HG03521 (cell line): Measurements from ENCODE around the gene SETD3.
"Not testable (repeated sequence)": the region's sequence is repeated elsewhere in the genome, so short reads cannot be mapped to it uniquely, and the experiment has no call there.

ENCODE experiments used
- ATAC-seq: cut with Tn5 transposase; IDR thresholded peaks from one replicate; pipeline ENCODE4 v1.9.1; 2021; ENCODE audit warnings: mild to moderate bottlenecking, moderate library complexity; ENCODE audit not compliant: unreplicated experiment

SETD3 gene

DNA sequence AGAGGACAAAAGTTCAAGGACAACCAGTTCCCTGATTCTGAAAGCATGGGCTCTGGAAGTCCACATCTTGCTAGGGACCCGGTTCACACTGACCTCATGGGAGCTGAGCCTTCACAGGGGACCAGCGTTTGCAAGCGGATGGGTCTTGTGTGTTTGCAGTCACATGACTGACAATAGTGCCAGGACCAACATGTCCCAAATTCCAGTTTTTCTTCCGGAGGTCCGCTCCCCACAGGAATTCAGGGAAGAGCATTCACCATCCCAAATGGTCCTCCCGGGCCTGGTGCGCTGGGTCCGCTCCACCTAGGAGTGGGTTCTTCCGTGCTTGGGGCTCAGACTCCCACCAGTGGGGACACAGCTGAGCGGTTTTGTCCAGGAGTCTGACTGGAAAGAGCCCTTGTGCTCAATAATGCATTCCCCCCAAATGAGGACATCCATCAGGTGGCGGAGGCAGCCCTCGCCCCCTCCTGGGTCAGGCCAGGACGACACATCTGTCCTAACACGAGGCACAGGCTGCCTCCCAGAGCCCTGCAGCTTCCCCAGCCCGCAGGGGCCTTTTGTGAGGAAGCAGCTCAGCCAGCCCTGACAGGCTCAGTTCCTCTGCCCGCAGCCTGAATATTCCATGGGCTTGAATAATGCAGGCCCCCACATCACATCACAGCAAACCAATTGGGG is 116.9 kb downstream of the SETD3 start:
- no peak for ATAC-seq

GRCh38 chr14:99363051-99363450 is 117.6 kb downstream of the SETD3 start:
- ATAC-seq = no peak

GRCh38 chr14:99361596-99362215 is 119.0 kb downstream of the SETD3 start:
- no peak for ATAC-seq

- ATAC-seq = no peak
These were observed 119.7 kb downstream of the SETD3 start for GRCh38 chr14:99360774-99361595.

DNA sequence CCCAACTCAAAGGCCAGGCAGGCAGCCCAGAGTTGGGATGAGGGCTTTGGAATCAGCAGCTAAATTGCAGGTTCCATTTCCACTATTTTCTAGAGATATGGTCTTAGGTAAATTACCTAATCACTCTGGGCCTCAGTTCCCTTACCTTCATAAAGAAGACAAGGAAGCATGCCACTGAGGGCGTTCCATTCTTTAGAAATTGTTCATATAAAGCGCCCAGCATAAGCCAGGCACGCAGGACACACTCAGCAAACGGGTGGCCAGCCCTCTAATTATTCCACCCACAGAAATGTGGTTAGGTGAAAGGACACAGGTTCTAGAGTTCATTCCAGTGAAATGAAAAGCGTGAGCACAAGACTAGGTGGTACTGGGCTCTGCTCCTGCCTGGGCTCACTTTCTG is 120.8 kb downstream of the SETD3 start:
- no peak for ATAC-seq

DNA sequence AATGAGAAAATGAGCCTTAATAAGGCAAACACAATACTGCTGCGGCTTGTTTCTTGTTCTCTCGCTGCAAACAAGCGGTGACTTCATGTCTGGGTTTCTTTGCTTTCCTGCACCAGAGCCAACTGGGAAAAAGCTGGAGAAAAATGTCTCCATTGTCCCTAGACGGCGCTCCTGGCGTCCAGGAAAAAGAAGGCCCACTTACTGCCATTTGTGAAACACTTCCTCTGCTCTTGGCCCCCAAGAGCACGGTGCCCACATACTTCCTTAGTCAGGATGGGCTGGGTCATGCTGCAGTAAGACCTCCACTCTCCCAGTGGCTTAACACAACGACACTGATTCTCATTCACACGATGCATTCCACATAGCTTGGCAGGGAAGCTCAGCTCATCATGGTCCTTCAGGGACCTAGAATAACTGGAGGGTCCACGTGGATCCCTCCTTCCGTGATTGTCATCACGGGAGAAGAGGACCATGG is 122.7 kb downstream of the SETD3 start:
- no peak for ATAC-seq

GRCh38 chr14:99357151-99357915 is 123.3 kb downstream of the SETD3 start:
- no peak for ATAC-seq

GRCh38 chr14:99356031-99356608 is 124.5 kb downstream of the SETD3 start:
- no peak for ATAC-seq

DNA sequence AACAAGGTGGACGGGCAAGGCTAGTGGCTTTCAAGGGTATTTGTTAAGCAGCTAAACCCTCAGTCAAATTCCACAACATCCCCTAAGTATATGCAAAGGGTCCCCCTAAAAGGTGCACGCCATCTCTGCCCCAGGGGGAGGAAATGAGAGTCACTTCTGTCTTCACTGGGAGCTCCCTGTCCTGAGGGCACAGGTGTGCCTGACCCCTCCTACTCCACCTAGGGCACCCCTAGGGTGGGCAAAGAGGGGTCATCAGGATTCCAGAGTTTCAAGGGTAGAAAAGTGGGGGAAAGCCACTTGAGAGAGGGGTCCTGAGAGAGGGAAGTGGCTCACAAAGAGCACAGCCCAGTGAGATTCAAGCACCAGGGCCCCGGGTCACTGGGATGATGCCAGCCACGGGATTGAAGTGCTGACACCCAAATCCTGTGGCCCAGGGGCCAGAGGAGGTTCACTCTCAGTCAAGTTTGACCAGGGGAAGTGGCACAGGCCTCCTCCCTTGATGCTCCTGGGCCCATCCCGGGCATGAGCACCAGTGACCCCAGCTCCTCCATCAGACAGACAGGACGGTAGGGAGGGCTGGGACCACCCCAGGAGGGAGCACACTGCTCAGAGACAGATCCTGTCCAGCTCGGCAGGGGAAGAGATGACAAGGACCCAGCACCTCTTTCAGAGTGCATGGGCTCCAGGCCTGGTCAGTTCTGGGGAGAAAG is 126.3 kb downstream of the SETD3 start:
- no peak for ATAC-seq

GRCh38 chr14:99352688-99353280 is 127.9 kb downstream of the SETD3 start:
- ATAC-seq = no peak

GRCh38 chr14:99351166-99352007 is 129.3 kb downstream of the SETD3 start:
- no peak for ATAC-seq

DNA sequence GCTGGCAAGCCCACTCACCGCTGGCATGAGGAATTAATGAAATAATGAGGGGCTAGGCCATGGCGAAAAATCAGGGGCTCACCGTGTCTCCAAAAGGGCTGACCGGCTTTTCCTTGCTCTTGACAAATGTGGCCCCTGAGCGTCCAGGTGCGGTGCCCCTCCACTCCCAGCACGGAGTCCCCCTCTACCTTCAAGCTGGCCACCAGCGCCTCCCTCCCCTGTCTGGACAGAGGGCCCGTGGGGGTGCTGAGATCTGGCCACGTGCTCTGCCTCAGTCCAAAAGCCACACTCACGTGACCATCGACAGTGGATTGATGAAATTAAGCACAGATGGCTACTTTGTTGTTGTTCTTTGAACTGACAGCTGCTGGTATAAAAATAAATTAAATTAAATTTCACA is 129.9 kb downstream of the SETD3 start:
- ATAC-seq = no peak

GRCh38 chr14:99349721-99350495 is 130.8 kb downstream of the SETD3 start:
- no peak for ATAC-seq

DNA sequence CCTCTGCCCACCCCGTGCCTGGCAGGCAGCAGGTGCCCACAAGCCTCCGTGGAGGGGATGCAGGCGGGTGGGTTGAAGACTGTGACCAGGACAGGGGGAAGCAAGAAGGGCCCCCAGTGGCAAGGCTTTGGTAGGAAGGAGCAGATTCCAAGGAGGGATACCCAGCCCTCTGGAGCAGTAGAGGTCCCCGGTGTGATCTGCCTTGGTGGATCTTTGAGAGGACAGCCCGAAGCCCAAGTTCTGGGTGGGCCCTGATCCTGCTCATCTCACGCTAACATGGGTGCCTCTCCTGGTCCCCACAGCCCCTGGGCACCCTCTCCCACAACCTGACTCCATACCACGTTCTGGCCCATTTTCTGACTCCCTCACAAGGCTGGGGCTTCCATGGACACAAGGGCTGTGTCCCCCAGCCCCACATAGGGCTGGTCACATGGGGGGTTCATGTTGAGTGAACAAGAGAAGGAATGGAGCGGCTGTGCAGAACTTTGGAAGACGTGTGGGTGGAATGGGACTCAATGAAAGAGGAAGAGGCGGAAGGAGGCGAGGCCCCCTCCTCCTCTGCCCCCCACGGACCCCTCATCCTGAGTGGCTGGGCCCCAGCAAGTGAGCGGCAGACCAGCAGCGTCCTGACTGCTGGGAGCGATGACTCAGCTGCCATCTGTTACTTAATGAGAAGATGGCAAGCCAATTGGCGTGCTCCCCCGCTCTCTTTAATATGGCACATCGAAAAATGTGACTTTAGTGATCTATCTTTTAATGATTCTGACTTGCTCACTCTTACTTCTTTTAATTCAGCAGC is 131.6 kb downstream of the SETD3 start:
- no peak for ATAC-seq

GRCh38 chr14:99348231-99348630 is 132.4 kb downstream of the SETD3 start:
- not testable (repeated sequence) for ATAC-seq
